Heart left ventricle (tissue), 13 donors: ENCODE results near the gene UBE2E2.

Source experiments
- POLR2A ChIP-seq, 2 donors: fragments of 450-650 bp; IDR thresholded peaks; one replicate each; pipeline ENCODE4 v1.6.1; 2017; ENCODE audit warnings: antibody characterized with exemption in 2 of 2, mild to moderate bottlenecking in 2 of 2, moderate library complexity in 2 of 2
- TF ChIP-seq, protein P1 (sequence below), 12 donors: fragments of 200-600 bp; sonication (generic) in 4 of 12; IDR thresholded peaks; one replicate each; pipeline versions ENCODE4 v1.5.0 to v1.8.0; 2018 to 2022; ENCODE audit warnings: antibody characterized with exemption in 12 of 12, mild to moderate bottlenecking in 5 of 12
- donor health status: ischemic (EF 13 %, LVEDD 7.1; RV severe dilation, severe dysfunction).
- donor health status: DM: no; HTN: yes; CAD: no.
- donor health status: DM: no; HTN: no; CAD: no.
- donor health status: ischemic (EF 25% LVEDD 6.9; RV normal size, moderate dysfunction).
- donor health status: ischemic (EF 25% LVEDD 5.7; RV mildly dilated, moderate dysfunction).
- donor health status: ischemic (EF 35%, LVEDD 5.7; RV mildly dilated, moderate dysfunction).
- donor health status: nonischemic (EF 11% LVEDD 7.7; RV severe dilation, severe dysfunction).
- donor health status: DM: yes; HTN: yes; CAD: no.
- donor health status: PGD.
- donor health status: ischemic (EF 29% LVEDD 5.4; RV normal size, mild dysfunction).
- donor health status: nonischemic (EF 23%, LVEDD 6.1; RV moderate dilation, normal function).

DNA sequence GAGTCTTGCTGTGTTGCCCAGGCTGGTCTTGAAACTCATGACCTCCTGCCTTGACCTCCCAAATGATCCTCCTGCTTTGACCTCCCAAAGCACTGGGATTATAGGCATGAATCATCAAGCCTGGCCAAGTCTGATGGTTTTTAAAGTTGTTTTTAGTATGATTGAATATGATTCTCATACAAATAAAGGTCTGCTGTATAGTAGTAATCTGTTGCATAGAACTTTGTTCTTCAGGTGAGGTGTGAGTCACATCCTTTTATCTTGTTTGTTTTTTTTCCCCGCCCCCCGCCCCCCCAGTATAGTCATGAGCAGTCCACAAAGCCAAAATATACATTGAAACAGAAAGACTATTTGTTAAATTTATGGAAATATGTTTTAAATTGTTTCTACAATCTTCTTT is 39.0 kb downstream of the UBE2E2 start:
- TF ChIP-seq, protein P1, sequence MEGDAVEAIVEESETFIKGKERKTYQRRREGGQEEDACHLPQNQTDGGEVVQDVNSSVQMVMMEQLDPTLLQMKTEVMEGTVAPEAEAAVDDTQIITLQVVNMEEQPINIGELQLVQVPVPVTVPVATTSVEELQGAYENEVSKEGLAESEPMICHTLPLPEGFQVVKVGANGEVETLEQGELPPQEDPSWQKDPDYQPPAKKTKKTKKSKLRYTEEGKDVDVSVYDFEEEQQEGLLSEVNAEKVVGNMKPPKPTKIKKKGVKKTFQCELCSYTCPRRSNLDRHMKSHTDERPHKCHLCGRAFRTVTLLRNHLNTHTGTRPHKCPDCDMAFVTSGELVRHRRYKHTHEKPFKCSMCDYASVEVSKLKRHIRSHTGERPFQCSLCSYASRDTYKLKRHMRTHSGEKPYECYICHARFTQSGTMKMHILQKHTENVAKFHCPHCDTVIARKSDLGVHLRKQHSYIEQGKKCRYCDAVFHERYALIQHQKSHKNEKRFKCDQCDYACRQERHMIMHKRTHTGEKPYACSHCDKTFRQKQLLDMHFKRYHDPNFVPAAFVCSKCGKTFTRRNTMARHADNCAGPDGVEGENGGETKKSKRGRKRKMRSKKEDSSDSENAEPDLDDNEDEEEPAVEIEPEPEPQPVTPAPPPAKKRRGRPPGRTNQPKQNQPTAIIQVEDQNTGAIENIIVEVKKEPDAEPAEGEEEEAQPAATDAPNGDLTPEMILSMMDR (IDR thresholded peaks at IDR 0.05), result no peak
- TF ChIP-seq POLR2A (IDR thresholded peaks at IDR 0.05), result no peak
